HCT116 (cell line): ENCODE data around the gene SPSB2.

Experiments
- CEBPB ChIP-seq: IDR thresholded peaks from 2 replicates; pipeline ENCODE4 v1.6.1; 2012; ENCODE audit warnings: low read depth
- EZH2 ChIP-seq: fragments of 200-600 bp; sonication (generic); IDR thresholded peaks from 2 replicates; pipeline ENCODE4 v1.6.1; 2017; ENCODE audit warnings: antibody characterized with exemption, mixed run types
- POLR2A ChIP-seq: IDR thresholded peaks from 2 replicates; pipeline ENCODE4 v1.7.0; 2011; ENCODE audit warnings: borderline replicate concordance; ENCODE audit not compliant: insufficient read depth, insufficient read length; ENCODE audit errors: extremely low read depth
- RAD21 ChIP-seq: IDR thresholded peaks from 2 replicates; pipeline ENCODE4 v1.6.1; 2012; ENCODE audit warnings: low read depth, mild to moderate bottlenecking
- ZFX ChIP-seq: fragments of 450-650 bp; IDR thresholded peaks from 2 replicates; pipeline ENCODE4 v1.6.1; 2017
- ZNF274 ChIP-seq: fragments of 200-500 bp; sonication (Bioruptor generic); IDR thresholded peaks from 2 replicates; pipeline ENCODE4 v1.6.1; 2014; ENCODE audit warnings: mild to moderate bottlenecking, low read depth, low read length, inconsistent platforms
- TF ChIP-seq, protein P1 (sequence below), 3 experiments: fragments of 200-600 bp in 1 of 3; sonication (generic) in 1 of 3; IDR thresholded peaks in 2 of 3; conservative IDR thresholded peaks in 1 of 3; 2 replicates each; pipeline ENCODE4 v1.5.1; 2012 to 2017; ENCODE audit warnings: low read depth in 2 of 3, low read length in 2 of 3, antibody characterized with exemption in 1 of 3, borderline replicate concordance in 1 of 3, control low read depth in 1 of 3, mild to moderate bottlenecking in 1 of 3, mixed read lengths in 1 of 3, mixed run types in 1 of 3, moderate library complexity in 1 of 3; ENCODE audit not compliant: insufficient read depth in 1 of 3
- TF ChIP-seq, protein P2 (sequence below): IDR thresholded peaks from 2 replicates; pipeline ENCODE4 v1.6.1; 2012
- TF ChIP-seq, protein P3 (sequence below): IDR thresholded peaks from 2 replicates; pipeline ENCODE4 v1.6.1; 2012
- TF ChIP-seq, protein P4 (sequence below): IDR thresholded peaks from 2 replicates; pipeline ENCODE4 v1.6.1; 2011; ENCODE audit warnings: mild to moderate bottlenecking, low read length, moderate library complexity; ENCODE audit not compliant: insufficient replicate concordance; ENCODE audit errors: extremely low read depth

DNA sequence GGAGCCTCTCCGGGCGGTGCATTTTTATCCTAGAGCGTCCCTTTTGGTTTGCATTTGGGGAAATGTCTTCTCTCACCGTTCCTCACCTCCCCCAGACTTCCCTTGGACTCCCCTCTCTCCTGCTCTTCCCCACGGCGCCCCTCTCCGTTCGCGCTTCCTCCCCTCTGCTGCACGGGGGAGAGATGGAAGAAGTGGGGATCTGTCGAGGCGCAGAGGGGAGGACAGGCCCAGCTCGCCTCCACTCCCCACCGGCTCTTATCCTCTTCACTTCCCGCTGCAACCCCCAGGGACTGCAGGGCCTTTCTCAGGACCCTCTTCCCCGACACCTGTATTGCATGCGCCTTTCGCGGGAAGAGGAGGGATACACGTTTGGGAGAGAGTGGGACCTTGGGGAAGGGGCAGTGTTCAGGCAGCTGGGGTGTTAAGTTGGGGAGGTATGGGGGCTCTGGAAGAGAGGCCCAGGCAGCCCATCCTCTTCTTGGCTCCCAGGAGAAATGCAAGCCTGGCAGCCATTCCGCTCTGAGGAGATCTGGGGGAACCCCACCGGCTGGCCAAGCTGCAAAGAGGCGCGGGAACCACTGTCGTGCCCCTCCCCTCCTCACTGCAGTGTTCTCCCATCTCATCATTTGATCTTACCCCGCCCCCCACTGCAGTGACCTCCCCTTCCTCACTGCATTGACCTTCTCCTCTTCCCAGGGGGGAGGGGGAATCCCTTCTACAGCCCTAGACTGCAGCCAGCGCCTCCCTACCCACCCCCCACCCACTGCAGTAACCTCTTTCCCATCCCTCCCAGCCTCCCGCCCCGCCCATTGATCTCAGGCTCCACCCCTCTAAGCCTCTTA is 42.1 kb upstream of the SPSB2 start:
- TF ChIP-seq, protein P1, sequence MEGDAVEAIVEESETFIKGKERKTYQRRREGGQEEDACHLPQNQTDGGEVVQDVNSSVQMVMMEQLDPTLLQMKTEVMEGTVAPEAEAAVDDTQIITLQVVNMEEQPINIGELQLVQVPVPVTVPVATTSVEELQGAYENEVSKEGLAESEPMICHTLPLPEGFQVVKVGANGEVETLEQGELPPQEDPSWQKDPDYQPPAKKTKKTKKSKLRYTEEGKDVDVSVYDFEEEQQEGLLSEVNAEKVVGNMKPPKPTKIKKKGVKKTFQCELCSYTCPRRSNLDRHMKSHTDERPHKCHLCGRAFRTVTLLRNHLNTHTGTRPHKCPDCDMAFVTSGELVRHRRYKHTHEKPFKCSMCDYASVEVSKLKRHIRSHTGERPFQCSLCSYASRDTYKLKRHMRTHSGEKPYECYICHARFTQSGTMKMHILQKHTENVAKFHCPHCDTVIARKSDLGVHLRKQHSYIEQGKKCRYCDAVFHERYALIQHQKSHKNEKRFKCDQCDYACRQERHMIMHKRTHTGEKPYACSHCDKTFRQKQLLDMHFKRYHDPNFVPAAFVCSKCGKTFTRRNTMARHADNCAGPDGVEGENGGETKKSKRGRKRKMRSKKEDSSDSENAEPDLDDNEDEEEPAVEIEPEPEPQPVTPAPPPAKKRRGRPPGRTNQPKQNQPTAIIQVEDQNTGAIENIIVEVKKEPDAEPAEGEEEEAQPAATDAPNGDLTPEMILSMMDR (IDR thresholded peaks at IDR 0.05 in 2 of 3, conservative IDR thresholded peaks at IDR 0.05 in 1 of 3; ENCODE audit: borderline replicate concordance in 1 of 3, insufficient read depth in 1 of 3, low read depth in 2 of 3, low read length in 2 of 3), result no peak
- TF ChIP-seq RAD21 (no peak), CEBPB (no peak), ZNF274 (no peak), POLR2A (no peak), ZFX (no peak), EZH2 (no peak)
- TF ChIP-seq, protein P2, sequence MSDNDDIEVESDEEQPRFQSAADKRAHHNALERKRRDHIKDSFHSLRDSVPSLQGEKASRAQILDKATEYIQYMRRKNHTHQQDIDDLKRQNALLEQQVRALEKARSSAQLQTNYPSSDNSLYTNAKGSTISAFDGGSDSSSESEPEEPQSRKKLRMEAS, result no peak
- TF ChIP-seq, protein P3, sequence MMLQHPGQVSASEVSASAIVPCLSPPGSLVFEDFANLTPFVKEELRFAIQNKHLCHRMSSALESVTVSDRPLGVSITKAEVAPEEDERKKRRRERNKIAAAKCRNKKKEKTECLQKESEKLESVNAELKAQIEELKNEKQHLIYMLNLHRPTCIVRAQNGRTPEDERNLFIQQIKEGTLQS, result no peak
- TF ChIP-seq, protein P4, sequence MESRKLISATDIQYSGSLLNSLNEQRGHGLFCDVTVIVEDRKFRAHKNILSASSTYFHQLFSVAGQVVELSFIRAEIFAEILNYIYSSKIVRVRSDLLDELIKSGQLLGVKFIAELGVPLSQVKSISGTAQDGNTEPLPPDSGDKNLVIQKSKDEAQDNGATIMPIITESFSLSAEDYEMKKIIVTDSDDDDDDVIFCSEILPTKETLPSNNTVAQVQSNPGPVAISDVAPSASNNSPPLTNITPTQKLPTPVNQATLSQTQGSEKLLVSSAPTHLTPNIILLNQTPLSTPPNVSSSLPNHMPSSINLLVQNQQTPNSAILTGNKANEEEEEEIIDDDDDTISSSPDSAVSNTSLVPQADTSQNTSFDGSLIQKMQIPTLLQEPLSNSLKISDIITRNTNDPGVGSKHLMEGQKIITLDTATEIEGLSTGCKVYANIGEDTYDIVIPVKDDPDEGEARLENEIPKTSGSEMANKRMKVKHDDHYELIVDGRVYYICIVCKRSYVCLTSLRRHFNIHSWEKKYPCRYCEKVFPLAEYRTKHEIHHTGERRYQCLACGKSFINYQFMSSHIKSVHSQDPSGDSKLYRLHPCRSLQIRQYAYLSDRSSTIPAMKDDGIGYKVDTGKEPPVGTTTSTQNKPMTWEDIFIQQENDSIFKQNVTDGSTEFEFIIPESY, result no peak
